Heart left ventricle (tissue), 16 donors: ENCODE results near the gene HOXC11. TPM values are rescaled to one million over a fixed set of nuclear protein-coding genes. Genes with fewer than 3 reads are reported as not detected.

Source experiments
- ATAC-seq, 4 donors: fragments of 200-7000 bp; cut with Tn5 transposase; one replicate each; pipeline ENCODE4 v1.9.1; 2020 to 2022; ENCODE audit warnings: moderate library complexity in 4 of 4, mild to moderate bottlenecking in 3 of 4, moderate number of reproducible peaks in 1 of 4
- DNase-seq, 5 donors: peaks; one replicate each; pipeline ENCODE4 v3.0.0-alpha.2; 2020
- H3K27ac ChIP-seq, 12 donors: fragments of 200-600 bp; sonication (generic) in 4 of 12; one replicate each; pipeline versions ENCODE4 v1.5.0 to v1.8.0; 2016 to 2022; ENCODE audit warnings: mild to moderate bottlenecking in 2 of 12
- H3K27me3 ChIP-seq, 9 donors: fragments of 200-600 bp; sonication (generic) in 2 of 9; one replicate each; pipeline versions ENCODE4 v1.5.1 to v1.8.0; 2016 to 2022; ENCODE audit warnings: mild to moderate bottlenecking in 3 of 9
- H3K36me3 ChIP-seq, 9 donors: fragments of 200-600 bp; sonication (generic) in 2 of 9; one replicate each; pipeline versions ENCODE4 v1.5.0 to v1.8.0; 2018 to 2022; ENCODE audit warnings: mild to moderate bottlenecking in 2 of 9
- H3K4me1 ChIP-seq, 12 donors: fragments of 200-600 bp; sonication (generic) in 4 of 12; one replicate each; pipeline versions ENCODE4 v1.5.0 to v1.8.0; 2016 to 2022; ENCODE audit warnings: mild to moderate bottlenecking in 3 of 12
- H3K4me3 ChIP-seq, 12 donors: fragments of 200-600 bp; sonication (generic) in 4 of 12; one replicate each; pipeline versions ENCODE4 v1.5.0 to v1.8.0; 2017 to 2022; ENCODE audit warnings: mild to moderate bottlenecking in 9 of 12, moderate library complexity in 4 of 12
- H3K9me3 ChIP-seq, 12 donors: fragments of 200-600 bp; sonication (generic) in 4 of 12; one replicate each; pipeline versions ENCODE4 v1.5.0 to v1.8.0; 2016 to 2022; ENCODE audit warnings: mild to moderate bottlenecking in 1 of 12
- CTCF ChIP-seq, 12 donors: fragments of 200-600 bp; sonication (generic) in 4 of 12; IDR thresholded peaks; one replicate each; pipeline versions ENCODE4 v1.5.0 to v1.8.0; 2018 to 2022; ENCODE audit warnings: antibody characterized with exemption in 12 of 12, mild to moderate bottlenecking in 5 of 12
- POLR2A ChIP-seq, 2 donors: fragments of 450-650 bp; IDR thresholded peaks; one replicate each; pipeline ENCODE4 v1.6.1; 2017; ENCODE audit warnings: antibody characterized with exemption in 2 of 2, mild to moderate bottlenecking in 2 of 2, moderate library complexity in 2 of 2
- WGBS, 4 donors: extraction: QIAGEN DNeasy Blood & Tissue Kit in 2 of 4; methylation state at CpG; one replicate each; pipeline versions ENCODE4 v1.1.5 to v1.1.7; 2013 to 2018; 5-methylcytosine and 5-hydroxymethylcytosine counted together
- intact Hi-C, 10 donors: fragments of 100-400 bp; cut with DNase I; formaldehyde crosslinking; loops; one replicate each; pipeline versions ENCODE4 v1.11.1 to v1.14.2; 2022
- polyA plus RNA-seq, 2 donors: library from polyadenylated mRNA; stranded (reverse); fragments of 200-250 nt; gene quantifications; one replicate each; pipeline ENCODE4 v1.2.3, GENCODE V29; 2013
- total RNA-seq, 9 donors: library from RNA; depleted of rRNA in 2 of 9; stranded (reverse); fragments of >200 nt in 2 of 9; fragmentation: NEBNext Ultra II Directional in 3 of 9; extraction: Animal tissue kit (Norgen Biotek cat#: 25700) in 3 of 9; gene quantifications; one replicate each; pipeline versions ENCODE4 v1.1.0 to v1.2.4, GENCODE V29; 2016 to 2023
- donor health status: ischemic (EF 13 %, LVEDD 7.1; RV severe dilation, severe dysfunction).
- donor health status: healthy with polysubstance abuse.
- donor health status: DM: no; HTN: yes; CAD: no.
- donor health status: DM: no; HTN: no; CAD: no.
- donor health status: ischemic (EF 25% LVEDD 6.9; RV normal size, moderate dysfunction).
- donor health status: ischemic (EF 25% LVEDD 5.7; RV mildly dilated, moderate dysfunction).
- donor health status: healthy.
- donor health status: DM: yes; HTN: yes; CAD: no.
- donor health status: ischemic (EF 35%, LVEDD 5.7; RV mildly dilated, moderate dysfunction).
- donor health status: nonischemic (EF 11% LVEDD 7.7; RV severe dilation, severe dysfunction).
- donor health status: DM: yes; HTN: yes; CAD: no.
- donor health status: PGD.
- donor health status: ischemic (EF 29% LVEDD 5.4; RV normal size, mild dysfunction).
- donor health status: nonischemic (EF 23%, LVEDD 6.1; RV moderate dilation, normal function).

HOXC11 gene
- total and polyA plus RNA-seq, 11 donors = not detected

GRCh38 chr12:53952871-53953734 lies 19.8 kb upstream of the HOXC11 start:
- ATAC-seq = no peak
- intact Hi-C loops = no loop called here
- H3K27ac ChIP-seq = no peak overlapping the region
- TF ChIP-seq POLR2A (IDR thresholded peaks at IDR 0.05) (no peak), CTCF (IDR thresholded peaks at IDR 0.05) (no peak)
- H3K4me1 ChIP-seq = peaks cover 0 to 18% (median 5%) of the 10 kb centered on the region in 12 donors
- WGBS, 4 donors = 4 to 9% (median 6%) methylated on average over 34 to 38 of the region's 38 CpGs
- H3K27me3 ChIP-seq = peaks cover 80 to 100% (median 99%) of the 10 kb centered on the region in 9 donors
- no peaks in the 10 kb centered on the region for H3K9me3 ChIP-seq
- H3K36me3 ChIP-seq = no peaks in the 10 kb centered on the region
- DNase-seq = no peak
- no peak overlapping the region for H3K4me3 ChIP-seq

DNA sequence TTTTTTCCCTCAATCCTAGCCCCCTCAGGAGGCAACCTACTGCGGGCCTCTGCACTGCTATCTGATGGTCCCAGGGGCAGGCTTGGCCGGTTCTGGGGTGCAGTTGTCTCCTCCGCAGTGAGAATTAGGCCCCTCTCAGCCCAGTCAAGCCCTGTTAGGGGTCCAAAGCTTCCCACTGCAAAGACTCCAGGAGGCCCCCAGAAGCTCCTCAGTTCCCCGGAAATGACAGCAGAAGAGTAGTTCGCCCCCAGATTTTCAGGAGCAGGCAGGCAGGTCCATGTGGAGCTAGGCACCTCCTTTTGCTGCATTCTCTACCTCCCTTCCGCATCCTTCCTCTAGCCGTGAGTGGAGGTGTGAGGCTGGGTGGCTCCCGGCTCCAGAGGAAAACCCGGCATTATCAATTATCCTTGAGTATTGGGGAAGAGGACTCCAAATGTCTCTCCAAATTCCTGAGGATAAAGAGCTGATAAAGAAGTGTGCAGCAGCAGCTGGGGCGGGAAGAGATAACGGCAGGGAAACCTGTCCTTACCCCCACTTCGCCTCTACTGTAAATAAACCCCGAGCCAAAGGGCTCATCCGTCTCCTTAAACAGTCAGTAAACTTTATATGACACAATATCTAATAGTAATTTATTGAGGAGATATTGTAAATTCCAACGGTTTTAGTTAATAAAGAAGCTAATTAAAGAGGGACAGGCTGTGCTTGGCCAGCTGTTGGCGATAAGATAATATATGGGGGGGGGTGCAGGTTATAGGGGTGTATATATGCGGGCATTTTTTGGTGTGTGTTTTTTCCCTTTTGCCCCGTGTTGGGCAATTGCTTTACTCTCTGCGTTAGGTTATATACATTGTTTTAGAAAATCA lies 18.9 kb upstream of the HOXC11 start:
- H3K9me3 ChIP-seq = no peaks in the 10 kb centered on the region
- 5 to 9% (median 7%) methylated on average over 19 of the region's 19 CpGs for WGBS, 4 donors
- no peak overlapping the region for H3K4me3 ChIP-seq
- no peak for DNase-seq
- no peak for ATAC-seq
- peaks cover 0 to 18% (median 5%) of the 10 kb centered on the region in 12 donors for H3K4me1 ChIP-seq
- intact Hi-C loops = no loop called here
- no peak overlapping the region for H3K27ac ChIP-seq
- no peaks in the 10 kb centered on the region for H3K36me3 ChIP-seq
- TF ChIP-seq CTCF (IDR thresholded peaks at IDR 0.05) (no peak), POLR2A (IDR thresholded peaks at IDR 0.05) (no peak)
- peaks cover 81 to 100% (median 100%) of the 10 kb centered on the region in 9 donors for H3K27me3 ChIP-seq

GRCh38 chr12:53954694-53955035 lies 18.3 kb upstream of the HOXC11 start, which contains the start of gene HOXC12:
TSS of gene HOXC12 (plus strand) at chr12:53954903. CDS start at chr12:53954930, 27 bp downstream.
- no peaks in the 10 kb centered on the region for H3K36me3 ChIP-seq
- ATAC-seq (no peak), DNase-seq (no peak)
- H3K4me3 ChIP-seq = no peak within 1 kb of the TSS
- H3K9me3 ChIP-seq = no peaks in the 10 kb centered on the region
- intact Hi-C loops = no loop called here
- peaks cover 81 to 100% (median 100%) of the 10 kb centered on the region in 9 donors for H3K27me3 ChIP-seq
- TF ChIP-seq POLR2A (IDR thresholded peaks at IDR 0.05) = no peak
- no peak for TF ChIP-seq CTCF (IDR thresholded peaks at IDR 0.05)
- H3K27ac ChIP-seq = no peak within 1 kb of the TSS
- peaks cover 0 to 18% (median 5%) of the 10 kb centered on the region in 12 donors for H3K4me1 ChIP-seq
- 4 to 10% (median 4%) methylated on average over 8 to 20 of the region's 20 CpGs for WGBS, 4 donors
